HG03045 (cell line): Measurements from ENCODE around the gene CELF6.
"Not testable (repeated sequence)": the region's sequence is repeated elsewhere in the genome, so short reads cannot be mapped to it uniquely, and the experiment has no call there.

Experiments used
- ATAC-seq: cut with Tn5 transposase; IDR thresholded peaks from one replicate; pipeline ENCODE4 v1.9.1; 2021; ENCODE audit warnings: mild to moderate bottlenecking, moderate library complexity; ENCODE audit not compliant: unreplicated experiment

The CELF6 gene

DNA sequence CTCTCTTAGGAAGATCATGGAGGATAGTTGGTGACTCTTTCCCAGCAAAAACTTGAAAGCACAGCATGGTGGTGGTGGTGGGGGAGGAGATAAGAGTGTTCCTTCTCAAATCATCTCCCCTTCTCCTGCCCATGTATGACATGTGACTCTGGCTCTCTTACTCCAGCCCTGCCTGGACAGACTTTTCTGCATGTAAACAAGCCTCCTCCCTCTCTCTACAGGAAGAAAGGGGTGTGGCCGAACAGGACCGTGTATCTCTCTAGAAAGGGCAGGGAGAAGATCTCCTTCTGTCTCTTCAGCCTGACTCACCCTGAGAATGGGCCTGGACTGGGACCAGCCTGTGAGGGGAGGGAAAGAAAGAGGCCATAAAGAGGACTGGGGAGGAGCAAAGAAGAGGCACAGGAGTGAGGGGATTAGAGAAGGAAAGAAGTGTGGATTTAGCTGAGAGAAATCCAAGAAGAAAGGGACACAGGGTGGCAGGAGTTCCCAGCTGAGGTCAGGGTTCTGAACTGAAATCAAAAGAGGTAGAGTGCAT is 1.5 kb downstream of the CELF6 start:
- ATAC-seq, result no peak

DNA sequence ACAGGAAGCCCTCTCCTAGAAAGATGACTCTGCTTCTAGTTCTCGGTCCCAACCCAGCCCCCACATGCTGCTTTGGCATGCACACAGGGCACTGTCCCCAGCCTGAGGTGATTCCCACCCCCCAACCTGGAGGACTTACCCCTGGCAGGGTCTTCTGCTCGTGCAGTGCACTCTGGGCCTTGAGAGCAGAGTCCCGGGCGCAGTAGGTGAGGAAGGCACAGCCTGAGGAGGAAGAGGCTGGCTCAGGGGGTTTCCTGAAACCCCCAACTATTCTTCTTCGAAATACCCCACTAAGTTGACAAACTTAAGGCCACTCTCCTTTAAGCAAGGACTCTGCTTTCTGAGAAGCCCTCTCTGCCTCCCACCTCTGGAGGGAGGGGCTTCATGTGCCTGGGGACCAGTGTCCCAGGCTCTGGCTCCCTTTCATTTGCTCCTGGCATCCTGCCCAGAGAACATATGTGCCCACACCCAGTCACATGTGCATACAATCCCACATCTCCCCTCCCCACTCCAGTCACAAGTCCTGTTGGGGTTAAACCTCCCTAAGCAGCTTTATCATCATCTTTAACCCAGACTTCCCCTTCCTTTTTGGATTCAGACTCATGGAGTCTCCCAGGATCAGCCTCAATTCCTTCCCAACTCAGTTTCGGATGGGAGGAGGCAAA is 4.1 kb downstream of the CELF6 start:
- ATAC-seq, result no peak

DNA sequence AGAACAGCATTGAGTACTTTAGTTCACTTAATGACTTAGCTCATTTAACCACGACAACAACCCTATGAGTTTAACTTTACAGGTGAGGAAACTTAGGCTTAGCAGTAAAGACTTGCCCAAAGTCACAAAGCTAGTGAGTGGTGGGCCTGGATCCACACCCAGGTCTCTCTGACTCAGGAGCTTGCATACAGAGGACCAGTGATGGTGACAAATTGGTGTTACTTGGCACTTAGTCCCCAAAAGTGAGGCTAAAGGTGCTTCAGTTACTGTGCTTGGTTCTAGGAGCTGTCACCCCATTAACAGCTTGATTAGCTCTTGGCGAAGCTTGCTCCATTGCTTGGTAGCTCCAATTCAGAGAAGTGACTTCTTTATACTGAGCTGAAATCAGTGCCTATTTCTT is 6.1 kb downstream of the CELF6 start:
- no peak for ATAC-seq

DNA sequence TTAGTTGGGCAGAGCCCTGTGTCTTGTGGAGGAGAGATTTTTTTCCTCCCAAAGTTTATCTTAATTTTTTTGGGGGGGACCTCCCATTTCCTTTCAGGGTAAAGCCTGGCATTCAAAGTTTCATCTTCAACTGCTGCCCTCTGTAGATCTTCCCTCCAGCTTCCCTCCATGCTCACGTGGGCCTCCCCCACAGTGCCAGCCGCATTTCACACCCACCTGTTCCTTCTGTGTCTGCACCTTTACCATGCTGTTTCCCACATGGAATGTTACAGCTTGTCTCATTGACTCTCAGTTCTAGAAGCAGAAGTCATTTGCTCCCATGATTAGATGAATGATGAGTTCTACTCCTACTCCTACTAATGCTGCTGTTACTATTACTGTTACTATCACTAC is 6.5 kb downstream of the CELF6 start:
- no peak for ATAC-seq

DNA sequence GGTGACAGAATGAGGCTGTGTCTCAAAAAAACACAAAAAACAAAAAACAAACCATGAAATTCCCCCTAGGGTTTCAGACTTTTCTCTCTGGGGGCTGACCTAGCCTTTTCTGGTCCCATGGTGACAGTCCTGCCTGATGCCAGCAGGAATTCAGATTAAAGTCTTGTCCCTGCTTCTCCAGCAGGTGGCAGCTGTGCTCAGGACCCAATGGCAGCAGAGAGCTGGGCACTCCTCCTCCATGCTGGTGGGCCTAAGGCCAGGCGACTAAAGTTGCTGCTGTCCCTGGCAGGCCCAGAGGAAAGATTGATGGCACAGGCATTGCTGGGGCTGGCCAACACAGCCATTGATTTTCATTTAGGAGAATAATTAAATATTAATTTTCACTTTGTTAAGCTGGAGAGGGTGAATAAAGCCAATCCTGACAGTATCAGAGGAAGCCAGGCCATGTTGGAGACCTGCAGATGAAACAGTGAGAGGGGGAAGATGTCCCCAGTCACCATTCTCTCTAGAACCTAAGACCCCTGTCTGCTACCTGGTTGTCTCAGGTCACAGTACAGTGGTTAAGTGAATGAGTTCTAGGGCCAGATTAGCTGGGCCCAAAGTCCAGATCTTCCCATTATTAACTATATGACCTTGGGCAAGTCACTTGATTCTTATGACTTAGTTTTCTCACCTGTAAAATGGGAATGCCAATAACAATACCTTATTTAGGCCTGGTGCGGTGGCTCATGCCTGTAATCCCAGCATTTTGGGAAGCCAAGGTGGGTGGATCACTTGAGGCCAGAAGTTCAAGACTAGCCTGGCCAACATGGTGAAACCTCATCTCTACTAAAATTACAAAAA is 7.1 kb downstream of the CELF6 start:
- peak; percentile 67 for ATAC-seq

DNA sequence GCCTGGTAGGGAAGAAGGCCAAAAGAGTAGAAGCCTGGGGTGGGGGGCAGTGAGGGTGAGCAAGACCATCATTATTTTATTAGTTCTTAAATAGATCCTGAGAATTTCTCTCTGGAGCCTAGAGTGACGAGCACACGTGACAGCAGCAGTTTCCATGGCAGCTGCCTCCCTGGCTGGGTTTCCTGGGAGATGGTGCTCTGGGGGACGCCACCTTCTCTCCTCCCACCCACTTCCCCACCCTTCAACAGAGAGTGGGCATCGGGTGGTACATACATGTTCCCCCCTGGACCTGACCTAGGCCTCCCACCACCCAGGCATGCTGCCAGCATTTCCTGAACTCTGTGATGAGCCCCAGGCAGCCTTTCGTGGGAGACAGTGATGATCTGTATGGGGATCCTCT is 12.9 kb downstream of the CELF6 start:
- ATAC-seq, result no peak

DNA sequence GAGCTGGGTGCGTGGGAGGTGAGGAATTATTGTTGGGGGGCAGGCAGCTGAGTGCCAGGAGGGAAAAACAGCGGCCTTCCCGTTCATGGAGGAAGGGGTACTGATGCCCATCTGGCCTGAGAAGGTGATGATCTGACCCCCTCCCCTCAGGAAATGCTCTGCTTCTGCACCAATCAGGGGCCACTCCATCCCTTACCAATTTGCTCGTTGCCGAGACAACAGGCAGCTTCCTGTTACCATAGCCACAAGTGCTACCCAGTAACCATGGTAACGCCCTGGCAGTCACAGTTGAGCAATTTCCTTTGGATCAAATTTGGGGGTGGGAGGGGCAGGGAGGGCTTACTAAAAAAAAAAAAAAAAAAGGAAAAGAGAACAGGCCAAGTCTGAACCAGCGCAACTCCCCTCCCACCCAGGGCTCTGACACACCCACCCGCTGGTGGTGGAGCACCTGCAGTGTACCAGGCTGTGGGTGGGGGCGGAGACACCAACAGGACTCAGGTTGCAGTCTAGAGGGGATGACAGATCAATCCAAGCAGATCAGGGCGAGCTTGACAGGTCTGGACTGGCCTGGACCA is 13.7 kb downstream of the CELF6 start:
- ATAC-seq, result no peak

DNA sequence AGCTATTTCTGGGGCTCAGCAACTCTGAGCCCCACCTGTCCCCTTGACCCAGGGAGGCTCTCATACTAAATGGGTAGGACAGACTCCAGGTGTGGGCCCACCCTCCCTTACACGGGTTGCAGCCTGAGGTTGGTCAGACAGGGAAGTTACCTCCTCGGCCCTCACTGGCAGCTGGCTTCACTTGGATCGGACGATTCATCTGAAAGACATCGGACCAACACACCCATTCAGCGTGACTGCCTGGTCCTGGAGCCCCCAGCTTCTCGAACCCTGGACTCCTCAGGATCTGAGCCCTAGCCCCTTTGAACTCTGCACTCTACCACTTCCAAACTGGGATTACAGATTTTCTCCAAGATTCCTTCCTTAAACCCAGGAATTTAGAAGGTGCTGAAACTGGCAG is 15.4 kb downstream of the CELF6 start:
- ATAC-seq, result no peak

DNA sequence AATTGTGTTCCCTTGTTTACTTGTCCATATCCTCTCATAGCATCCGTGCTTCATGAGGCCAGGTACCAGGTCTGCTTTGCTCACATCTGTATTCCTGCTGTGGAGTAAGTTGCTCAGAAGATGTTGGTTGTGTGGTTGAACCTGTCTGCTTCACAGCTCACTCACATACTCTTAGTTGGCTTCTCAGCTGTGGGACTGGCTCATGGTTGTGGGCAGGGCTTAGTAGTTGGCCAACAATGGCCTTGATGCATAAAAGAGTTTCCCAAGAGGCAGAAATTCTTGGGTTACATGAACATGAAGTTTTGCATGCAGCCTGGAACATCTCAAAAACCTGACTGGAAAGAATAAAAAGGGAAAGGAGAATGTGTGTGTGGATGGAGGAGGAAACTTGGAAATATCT is 17.0 kb downstream of the CELF6 start:
- ATAC-seq, result no peak

DNA sequence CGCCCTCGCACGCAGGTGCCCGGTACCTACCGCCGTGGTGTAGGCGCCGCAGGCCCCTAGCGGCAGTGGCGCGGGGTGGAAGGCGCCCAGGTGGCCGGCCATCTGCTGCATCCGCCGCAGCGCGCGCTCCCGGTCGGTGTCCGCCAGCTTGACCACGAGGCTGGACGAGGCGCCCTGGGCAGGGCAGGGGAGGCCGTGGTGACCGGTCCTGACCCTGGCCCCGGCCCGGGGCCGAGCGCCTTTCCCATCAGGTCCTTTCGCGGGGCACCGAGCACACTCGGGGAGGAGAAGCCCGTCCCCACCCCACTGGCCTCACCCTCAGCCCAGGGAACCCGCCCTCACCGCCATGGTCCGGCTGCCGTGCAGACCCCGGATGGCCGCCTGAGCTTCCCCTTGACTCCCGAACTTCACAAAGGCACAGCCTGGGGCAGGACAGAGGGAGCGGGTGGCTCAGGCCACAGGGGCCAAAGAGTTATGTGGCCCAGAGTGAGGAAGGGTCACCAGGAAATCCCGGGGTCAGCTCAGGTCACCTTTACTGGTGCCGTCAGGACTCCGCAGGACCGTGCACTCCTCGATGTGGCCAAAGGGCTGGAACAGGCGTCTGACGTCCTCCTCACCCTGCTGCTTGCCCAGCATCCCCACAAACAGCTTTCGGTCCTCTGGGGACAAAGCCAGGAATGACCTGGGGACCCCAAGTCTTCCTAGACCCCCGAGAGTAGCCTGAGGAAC is 30.2 kb downstream of the CELF6 start:
- ATAC-seq, result no peak

DNA sequence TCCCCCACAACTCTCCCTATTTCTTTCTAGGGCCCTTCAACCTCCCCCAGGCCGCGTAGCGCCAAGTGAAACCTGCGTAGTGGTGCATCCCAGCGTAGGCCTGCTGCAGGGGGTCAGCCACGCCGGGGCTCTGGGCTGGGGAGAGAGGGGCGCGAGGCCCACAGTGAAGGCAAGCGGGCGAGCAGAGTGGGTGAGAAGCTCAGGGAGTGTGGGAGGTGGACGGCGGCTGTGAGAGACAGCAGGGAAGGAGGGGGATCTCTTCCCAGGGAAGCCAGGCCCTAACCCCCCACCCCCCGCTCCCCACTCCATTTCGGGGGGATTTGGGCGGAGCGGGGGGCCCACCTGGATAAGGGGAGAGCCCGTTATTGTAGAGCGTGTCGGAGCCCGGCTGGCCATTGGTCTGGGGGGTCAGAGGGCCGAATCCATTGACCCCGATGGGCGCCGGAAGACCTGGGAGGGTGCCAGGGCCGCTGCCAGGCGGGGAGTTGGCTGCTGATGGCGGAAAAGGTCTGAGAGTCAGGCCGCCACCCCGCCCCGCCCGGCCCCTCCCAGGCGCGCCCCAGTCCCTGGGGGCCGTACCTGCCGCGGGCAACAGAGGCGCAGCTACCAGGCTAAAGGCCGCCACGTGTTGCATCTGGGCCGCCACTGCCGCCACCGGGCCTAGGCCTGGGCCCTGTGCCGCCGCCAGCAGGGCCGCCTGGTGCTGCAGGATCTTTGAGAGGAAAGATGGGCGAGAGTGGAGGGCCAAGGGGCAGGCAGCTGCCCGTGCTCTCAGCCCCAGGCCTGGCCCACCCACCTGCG is 31.0 kb downstream of the CELF6 start:
- no peak for ATAC-seq

DNA sequence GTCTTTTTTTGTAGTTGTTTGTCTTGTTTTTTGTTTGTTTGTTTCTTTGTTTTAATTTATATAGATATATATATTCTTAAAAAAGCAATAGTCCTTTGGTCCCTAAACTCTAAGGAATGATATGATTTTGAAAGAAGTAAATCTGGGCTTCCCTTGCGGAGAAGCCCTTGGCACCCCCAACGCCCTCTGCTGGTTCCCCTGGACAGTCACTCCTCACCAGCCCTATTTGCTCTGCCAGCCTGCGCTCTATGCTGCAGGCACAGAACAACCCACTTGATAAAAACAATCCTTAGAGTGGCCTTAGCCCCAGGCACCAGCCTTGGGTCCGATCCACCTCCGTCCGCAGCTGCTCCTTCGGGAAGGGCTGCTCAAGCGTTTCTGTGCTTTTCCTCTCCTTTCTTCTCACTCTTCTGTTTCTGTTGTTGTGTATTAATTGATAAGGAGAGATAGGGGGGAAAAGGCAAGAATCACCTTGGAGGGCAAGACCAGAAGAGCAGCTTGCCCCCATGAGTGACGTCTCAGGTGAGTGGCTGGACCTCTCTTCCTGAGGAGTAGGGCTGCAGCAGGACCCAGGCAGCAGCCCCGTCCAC is 33.9 kb downstream of the CELF6 start:
- no peak for ATAC-seq

DNA sequence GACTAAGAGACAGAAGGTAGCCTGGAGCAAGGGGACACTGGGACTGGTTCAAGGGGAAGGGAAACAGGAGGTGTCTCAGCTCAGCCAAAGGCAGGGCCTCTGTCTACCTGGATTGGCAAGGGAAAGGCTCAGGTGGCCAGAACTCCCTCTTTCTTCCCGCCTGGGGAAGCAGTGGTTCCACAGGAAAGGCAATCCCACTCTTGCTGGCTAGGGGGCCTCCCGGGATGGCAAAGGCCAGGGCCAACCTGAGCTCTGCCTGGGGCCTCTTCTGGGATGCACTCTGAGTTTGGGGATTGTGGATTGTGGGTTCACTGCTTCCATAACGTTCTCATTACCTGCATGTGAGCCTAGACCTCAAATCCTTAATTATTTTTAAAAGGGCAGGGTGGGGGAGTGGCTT is 34.6 kb downstream of the CELF6 start:
- no peak for ATAC-seq

DNA sequence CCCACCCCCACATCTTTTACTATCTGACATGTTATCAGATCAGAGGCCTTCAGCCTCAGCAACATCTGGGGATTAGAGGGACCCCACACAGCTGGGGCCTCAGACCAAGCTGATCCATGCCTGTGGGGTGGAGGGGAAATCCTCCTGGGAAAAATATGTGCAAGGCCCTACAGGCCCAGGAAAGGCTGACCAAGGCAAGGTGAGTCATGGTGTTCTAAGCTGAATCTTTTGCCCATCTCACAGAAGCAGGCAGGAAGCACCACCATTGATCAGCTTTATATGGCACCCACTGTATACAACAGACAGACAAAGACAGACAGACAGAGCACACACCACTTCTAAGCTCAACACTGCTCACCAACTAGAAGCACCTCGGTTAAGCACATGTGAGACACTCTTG is 35.2 kb downstream of the CELF6 start:
- ATAC-seq, result no peak

DNA sequence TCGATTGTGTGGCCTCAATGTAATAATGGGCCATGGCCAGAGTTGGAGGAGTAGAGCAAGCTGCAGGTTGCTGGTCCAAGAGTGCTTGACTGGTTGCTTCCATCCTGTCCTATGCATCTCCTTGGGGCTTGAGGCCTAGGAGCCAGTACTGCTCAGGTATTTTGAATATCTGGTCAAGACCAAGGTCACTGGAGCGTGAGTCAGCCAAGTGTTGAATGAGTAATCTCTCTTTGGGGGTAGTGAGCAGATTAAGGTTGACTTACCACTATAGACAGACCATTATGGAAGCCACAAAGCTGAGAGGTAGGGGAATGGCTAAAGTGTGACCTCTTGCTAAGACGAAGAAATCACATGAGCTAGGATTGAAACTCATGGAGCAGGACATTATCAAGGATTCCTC is 38.2 kb downstream of the CELF6 start:
- ATAC-seq, result no peak

DNA sequence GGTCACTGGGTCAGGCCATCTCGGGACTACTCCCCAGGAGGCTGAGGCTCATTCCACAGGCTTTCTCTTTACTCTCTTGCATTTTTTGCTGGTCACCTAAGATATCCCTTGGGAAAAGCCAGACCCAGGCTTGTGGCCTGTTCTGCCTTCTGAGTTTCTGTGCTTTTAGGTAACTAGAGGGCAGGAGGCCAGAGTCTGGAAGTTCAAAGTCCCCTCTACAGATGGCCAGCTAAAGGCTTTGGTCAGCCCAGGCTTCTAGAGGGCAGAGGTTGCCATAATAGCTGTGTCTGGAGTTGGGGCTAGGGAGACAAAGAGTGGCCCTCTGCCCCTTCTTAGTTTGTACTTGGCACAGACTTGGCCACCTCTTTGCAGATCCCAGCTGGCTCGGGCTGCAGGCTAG is 39.2 kb downstream of the CELF6 start:
- ATAC-seq, result no peak

DNA sequence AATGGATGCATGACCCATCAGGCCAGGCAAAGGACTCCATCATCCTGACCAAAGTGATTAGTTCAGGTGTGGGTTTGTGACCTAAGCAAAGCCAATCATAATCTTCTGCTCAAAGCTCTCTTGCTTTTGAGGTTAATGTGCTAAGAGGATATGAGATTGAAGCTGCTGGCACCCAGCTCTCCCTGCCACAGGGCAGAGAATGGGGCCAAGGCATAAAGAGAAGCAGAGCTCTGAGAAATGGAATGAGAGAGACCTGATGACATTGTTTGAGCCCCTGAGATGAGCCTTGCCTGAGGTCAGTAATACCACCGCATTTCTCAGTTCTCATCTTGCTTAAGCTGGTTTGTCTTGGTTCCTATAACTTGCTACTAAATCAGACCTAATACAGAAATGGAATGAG is 41.2 kb downstream of the CELF6 start:
- ATAC-seq, result no peak

DNA sequence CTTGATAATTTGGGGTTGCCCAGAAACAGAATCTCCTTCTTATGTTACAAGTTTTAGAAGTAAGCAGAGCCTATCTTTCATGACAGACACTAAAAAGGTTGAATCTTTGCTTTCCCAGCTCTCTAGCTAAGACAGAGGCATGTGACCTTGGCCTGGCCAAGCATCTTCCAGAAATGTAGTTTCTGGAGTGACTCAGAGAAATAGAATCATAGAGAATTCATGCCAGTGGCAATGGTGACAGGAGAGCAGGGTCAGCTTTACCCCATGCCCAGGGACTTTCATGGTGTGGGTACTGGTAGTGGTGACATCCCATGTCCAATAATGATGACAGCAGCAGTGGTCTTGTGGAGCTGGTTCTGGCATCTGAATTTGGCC is 43.6 kb downstream of the CELF6 start:
- no peak for ATAC-seq

DNA sequence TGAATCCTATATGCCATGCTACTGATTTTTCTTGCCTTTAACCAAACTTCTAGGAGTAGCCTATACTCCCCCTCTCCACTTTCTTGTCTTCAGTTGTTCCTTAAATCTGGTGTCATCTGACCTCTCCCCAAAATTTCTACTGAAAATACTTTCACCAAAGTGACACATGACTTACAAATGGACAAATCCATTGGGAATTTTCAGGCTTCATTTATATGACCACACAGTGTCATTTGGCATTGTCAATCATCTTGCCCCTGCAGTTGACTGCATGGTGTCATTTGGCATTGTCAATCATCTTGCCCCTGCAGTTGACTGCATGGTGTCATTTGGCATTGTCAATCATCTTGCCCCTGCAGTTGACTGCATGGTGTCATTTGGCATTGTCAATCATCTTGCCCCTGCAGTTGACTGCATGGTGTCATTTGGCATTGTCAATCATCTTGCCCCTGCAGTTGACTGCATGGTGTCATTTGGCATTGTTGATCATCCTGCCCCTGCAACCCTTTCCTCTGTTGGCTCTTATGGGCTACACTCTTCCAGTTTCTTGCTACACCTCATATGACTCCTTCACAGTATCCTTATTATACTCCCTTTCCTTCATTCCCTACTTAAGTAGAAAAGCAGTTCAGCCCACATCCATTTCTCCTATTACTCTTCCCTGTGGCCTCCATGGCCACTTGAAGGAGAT is 44.2 kb downstream of the CELF6 start:
- ATAC-seq, result not testable (repeated sequence)

DNA sequence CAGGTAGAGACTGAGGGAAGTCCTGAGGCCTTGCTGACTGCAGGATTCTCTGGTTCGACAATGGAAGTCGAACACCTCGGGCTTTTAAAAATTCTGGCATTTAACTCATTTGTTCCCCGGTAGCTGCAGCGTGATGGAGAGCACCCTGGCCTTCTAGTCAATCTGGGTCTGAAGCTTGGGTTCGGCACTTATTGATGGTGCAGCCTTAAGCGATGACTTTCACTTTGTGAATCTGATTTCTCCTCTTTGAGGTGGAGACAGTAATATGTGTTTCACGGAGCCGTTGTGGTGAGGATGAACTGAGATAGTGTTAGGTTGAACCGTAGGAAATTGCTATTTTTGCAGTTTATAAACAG is 47.0 kb downstream of the CELF6 start:
- ATAC-seq, result no peak
